Neural cell (in vitro differentiated cells): ENCODE data around the gene PKN1. TPM values are rescaled to one million over a fixed set of nuclear protein-coding genes. Genes with fewer than 3 reads are reported as not detected.

Source experiments
- H2AFZ ChIP-seq: fragments of 200-600, 300-800 bp; sonication (generic), shearing (Covaris generic); 2 replicates; pipeline ENCODE4 v1.6.0; 2014; ENCODE audit warnings: low read depth, mild to moderate bottlenecking, antibody characterized with exemption, low read length, moderate library complexity
- H3F3A ChIP-seq: fragments of 200-600 bp; shearing (Covaris generic); 2 replicates; pipeline ENCODE4 v1.6.1; 2016; ENCODE audit warnings: mild to moderate bottlenecking, moderate library complexity, mixed read lengths, antibody characterized with exemption, low read length; ENCODE audit not compliant: insufficient read depth, poor library complexity, severe bottlenecking
- H3K27ac ChIP-seq: fragments of 200-600, 300-800 bp; sonication (generic), shearing (Covaris generic); 2 replicates; pipeline ENCODE4 v1.5.1; 2014; ENCODE audit warnings: mild to moderate bottlenecking, low read length, moderate library complexity
- H3K27me3 ChIP-seq: fragments of 300-800, 200-600 bp; sonication (generic), shearing (Covaris generic); 2 replicates; pipeline ENCODE4 v1.6.0; 2014; ENCODE audit warnings: mild to moderate bottlenecking, low read depth, low read length, moderate library complexity; ENCODE audit not compliant: insufficient read depth
- H3K36me3 ChIP-seq: fragments of 300-800, 200-600 bp; sonication (generic), shearing (Covaris generic); 2 replicates; pipeline ENCODE4 v1.5.1; 2014; ENCODE audit warnings: mild to moderate bottlenecking, antibody characterized with exemption, low read length, moderate library complexity; ENCODE audit not compliant: insufficient read depth
- H3K4me2 ChIP-seq: fragments of 300-800, 200-600 bp; sonication (generic), shearing (Covaris generic); 2 replicates; pipeline ENCODE4 v1.6.0; 2014; ENCODE audit warnings: mild to moderate bottlenecking, low read length
- H3K4me3 ChIP-seq: fragments of 300-800, 200-600 bp; sonication (generic), shearing (Covaris generic); 2 replicates; pipeline ENCODE4 v1.5.1; 2014; ENCODE audit warnings: mild to moderate bottlenecking, low read length, moderate library complexity
- H3K79me2 ChIP-seq: fragments of 200-600 bp; shearing (Covaris generic); replicated peaks from 2 replicates; pipeline ENCODE4 v1.6.0; 2014; ENCODE audit warnings: mild to moderate bottlenecking, low read length, moderate library complexity; ENCODE audit not compliant: insufficient read depth
- H3K9ac ChIP-seq: fragments of 300-800, 200-600 bp; sonication (generic), shearing (Covaris generic); 2 replicates; pipeline ENCODE4 v1.6.1; 2016; ENCODE audit warnings: mild to moderate bottlenecking, low read length, mixed read lengths
- H3K9me2 ChIP-seq: fragments of 200-600 bp; shearing (Covaris generic); 2 replicates; pipeline ENCODE4 v1.6.1; 2016; ENCODE audit warnings: mild to moderate bottlenecking, low read length, mixed read lengths; ENCODE audit not compliant: insufficient read depth
- H3K9me3 ChIP-seq: fragments of 200-600, 300-800 bp; sonication (generic), shearing (Covaris generic); 2 replicates; pipeline ENCODE4 v1.6.1; 2016; ENCODE audit warnings: mild to moderate bottlenecking, mixed run types, low read length, moderate library complexity, mixed read lengths
- H4K20me1 ChIP-seq: fragments of 200-600 bp; shearing (Covaris generic); 2 replicates; pipeline ENCODE4 v1.6.1; 2016; ENCODE audit warnings: mild to moderate bottlenecking, mixed run types; ENCODE audit not compliant: insufficient read depth
- EP300 ChIP-seq: fragments of 450-650 bp; conservative IDR thresholded peaks from 2 replicates; pipeline ENCODE4 v1.6.1; 2014; ENCODE audit warnings: antibody characterized with exemption, mild to moderate bottlenecking, moderate library complexity; ENCODE audit not compliant: poor library complexity, severe bottlenecking
- EZH2 ChIP-seq: fragments of 200-600, 300-800 bp; shearing (Covaris generic), sonication (generic); IDR thresholded peaks from 2 replicates; pipeline ENCODE4 v1.6.1; 2014; ENCODE audit warnings: antibody characterized with exemption, low read length, borderline replicate concordance, mild to moderate bottlenecking; ENCODE audit not compliant: insufficient read depth, poor library complexity, severe bottlenecking
- MXI1 ChIP-seq: fragments of 450-650 bp; conservative IDR thresholded peaks from 2 replicates; pipeline ENCODE4 v1.6.1; 2014; ENCODE audit warnings: antibody characterized with exemption, mild to moderate bottlenecking; ENCODE audit not compliant: poor library complexity, severe bottlenecking
- POLR2AphosphoS5 ChIP-seq: IDR thresholded peaks from 2 replicates; pipeline ENCODE4 v1.6.1; 2012
- RAD21 ChIP-seq: fragments of 450-650 bp; conservative IDR thresholded peaks from 2 replicates; pipeline ENCODE4 v1.6.1; 2014; ENCODE audit warnings: antibody characterized with exemption, mild to moderate bottlenecking, moderate library complexity
- SMC3 ChIP-seq: fragments of 450-650 bp; conservative IDR thresholded peaks from 2 replicates; pipeline ENCODE4 v1.6.1; 2014; ENCODE audit warnings: antibody characterized with exemption, mild to moderate bottlenecking, moderate library complexity; ENCODE audit not compliant: poor library complexity
- TAF1 ChIP-seq: IDR thresholded peaks from 2 replicates; pipeline ENCODE4 v1.6.1; 2012; ENCODE audit warnings: low read depth
- polyA plus RNA-seq: library from polyadenylated mRNA; depleted of rRNA; stranded (reverse); fragments of >200 nt; gene quantifications from 2 replicates; pipeline ENCODE4 v1.2.3, GENCODE V29; 2014
- TF ChIP-seq, protein P1 (sequence below): IDR thresholded peaks from 2 replicates; pipeline ENCODE4 v1.6.1; 2012; ENCODE audit warnings: borderline replicate concordance
- TF ChIP-seq, protein P2 (sequence below): fragments of 450-650 bp; IDR thresholded peaks from 2 replicates; pipeline ENCODE4 v1.5.1; 2014; ENCODE audit warnings: antibody characterized with exemption, mild to moderate bottlenecking, moderate library complexity; ENCODE audit not compliant: poor library complexity, severe bottlenecking

The PKN1 gene
- polyA plus RNA-seq, 1 donor from 2014 or later = 64.4 TPM

DNA sequence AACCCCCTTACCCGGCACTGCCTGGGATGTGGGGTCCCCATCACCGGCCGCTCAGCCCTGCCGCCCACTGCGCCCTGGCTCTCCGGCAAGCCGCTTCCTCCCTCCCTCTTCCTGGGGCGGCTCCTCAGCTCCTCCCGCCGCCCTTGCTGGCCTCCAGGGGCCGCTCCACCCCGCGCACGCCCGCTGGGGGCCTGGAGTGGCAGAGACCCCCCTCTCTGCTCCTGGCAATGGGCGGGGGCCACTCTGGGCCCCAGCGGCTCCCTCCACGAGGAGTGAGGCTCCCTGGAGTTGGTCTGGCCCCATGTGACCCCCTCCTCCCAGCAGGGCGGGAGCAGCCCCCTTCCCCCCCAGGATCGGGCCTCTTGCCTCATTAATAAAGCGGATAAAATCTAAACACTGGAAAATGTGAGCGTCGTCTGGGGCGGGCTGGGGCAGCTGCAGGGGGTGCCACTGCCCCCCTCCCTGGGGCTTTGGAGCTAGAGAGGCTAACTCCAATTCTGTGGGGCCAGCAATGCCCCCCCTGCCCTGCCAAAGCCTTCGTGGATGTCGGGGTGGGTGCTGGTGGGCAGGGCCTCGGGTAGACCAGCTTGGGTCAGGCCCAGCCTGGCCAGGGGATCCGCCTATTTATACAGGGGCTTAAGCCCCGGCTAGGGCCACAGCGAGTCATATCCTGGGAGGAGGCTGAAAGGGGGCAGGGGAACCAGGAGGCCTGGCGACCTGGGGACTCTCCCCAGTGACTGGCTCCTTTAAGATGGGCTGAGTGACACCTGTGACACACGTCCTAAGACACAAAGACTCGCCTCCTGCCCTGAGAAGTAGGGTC is 42.4 kb downstream of the PKN1 start, which contains the start of gene PTGER1:
Gene PTGER1 (minus strand): TSS at position 104 of the 823 bp plus-strand sequence. CDS start 1,034 bp downstream, outside the sequence.
- Histone ChIP-seq H3K36me3 (no peaks in the 10 kb centered on the region), H3K79me2 (no peaks in the 10 kb centered on the region), H2AFZ (no peak within 1 kb of the TSS), H3K9ac (no peak within 1 kb of the TSS), H3K9me2 (no peaks in the 10 kb centered on the region), H3K27me3 (no peaks in the 10 kb centered on the region), H3K4me2 (no peak within 1 kb of the TSS), H3K27ac (no peak within 1 kb of the TSS), H3K9me3 (no peaks in the 10 kb centered on the region), H4K20me1 (no peaks in the 10 kb centered on the region), H3K4me3 (no peak within 1 kb of the TSS), H3F3A (no peaks in the 10 kb centered on the region)
- TF ChIP-seq TAF1 = no peak
- TF ChIP-seq MXI1 = no peak
- no peak for TF ChIP-seq EZH2
- no peak for TF ChIP-seq SMC3
- no peak for TF ChIP-seq RAD21
- TF ChIP-seq, protein P1, sequence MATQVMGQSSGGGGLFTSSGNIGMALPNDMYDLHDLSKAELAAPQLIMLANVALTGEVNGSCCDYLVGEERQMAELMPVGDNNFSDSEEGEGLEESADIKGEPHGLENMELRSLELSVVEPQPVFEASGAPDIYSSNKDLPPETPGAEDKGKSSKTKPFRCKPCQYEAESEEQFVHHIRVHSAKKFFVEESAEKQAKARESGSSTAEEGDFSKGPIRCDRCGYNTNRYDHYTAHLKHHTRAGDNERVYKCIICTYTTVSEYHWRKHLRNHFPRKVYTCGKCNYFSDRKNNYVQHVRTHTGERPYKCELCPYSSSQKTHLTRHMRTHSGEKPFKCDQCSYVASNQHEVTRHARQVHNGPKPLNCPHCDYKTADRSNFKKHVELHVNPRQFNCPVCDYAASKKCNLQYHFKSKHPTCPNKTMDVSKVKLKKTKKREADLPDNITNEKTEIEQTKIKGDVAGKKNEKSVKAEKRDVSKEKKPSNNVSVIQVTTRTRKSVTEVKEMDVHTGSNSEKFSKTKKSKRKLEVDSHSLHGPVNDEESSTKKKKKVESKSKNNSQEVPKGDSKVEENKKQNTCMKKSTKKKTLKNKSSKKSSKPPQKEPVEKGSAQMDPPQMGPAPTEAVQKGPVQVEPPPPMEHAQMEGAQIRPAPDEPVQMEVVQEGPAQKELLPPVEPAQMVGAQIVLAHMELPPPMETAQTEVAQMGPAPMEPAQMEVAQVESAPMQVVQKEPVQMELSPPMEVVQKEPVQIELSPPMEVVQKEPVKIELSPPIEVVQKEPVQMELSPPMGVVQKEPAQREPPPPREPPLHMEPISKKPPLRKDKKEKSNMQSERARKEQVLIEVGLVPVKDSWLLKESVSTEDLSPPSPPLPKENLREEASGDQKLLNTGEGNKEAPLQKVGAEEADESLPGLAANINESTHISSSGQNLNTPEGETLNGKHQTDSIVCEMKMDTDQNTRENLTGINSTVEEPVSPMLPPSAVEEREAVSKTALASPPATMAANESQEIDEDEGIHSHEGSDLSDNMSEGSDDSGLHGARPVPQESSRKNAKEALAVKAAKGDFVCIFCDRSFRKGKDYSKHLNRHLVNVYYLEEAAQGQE = no peak

DNA sequence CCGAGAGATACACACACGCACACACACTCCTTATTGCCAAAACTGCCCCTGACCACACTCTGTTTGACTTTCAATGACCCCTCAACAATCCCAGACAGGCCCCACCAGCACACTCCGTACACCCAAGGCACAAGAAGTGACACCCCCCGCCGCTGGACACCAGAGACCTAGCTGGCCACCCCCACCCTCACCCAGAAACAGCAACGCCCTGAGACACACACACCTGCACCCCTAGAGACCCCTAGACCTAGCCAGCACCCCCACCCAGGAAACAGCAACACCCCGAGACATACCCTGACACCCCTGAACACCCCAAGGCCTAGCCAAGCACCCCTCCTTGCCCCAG is 43.2 kb downstream of the PKN1 start:
- Histone ChIP-seq H3K4me3 (no peak overlapping the region), H3K4me2 (no peak overlapping the region), H3K27ac (no peak overlapping the region)

DNA sequence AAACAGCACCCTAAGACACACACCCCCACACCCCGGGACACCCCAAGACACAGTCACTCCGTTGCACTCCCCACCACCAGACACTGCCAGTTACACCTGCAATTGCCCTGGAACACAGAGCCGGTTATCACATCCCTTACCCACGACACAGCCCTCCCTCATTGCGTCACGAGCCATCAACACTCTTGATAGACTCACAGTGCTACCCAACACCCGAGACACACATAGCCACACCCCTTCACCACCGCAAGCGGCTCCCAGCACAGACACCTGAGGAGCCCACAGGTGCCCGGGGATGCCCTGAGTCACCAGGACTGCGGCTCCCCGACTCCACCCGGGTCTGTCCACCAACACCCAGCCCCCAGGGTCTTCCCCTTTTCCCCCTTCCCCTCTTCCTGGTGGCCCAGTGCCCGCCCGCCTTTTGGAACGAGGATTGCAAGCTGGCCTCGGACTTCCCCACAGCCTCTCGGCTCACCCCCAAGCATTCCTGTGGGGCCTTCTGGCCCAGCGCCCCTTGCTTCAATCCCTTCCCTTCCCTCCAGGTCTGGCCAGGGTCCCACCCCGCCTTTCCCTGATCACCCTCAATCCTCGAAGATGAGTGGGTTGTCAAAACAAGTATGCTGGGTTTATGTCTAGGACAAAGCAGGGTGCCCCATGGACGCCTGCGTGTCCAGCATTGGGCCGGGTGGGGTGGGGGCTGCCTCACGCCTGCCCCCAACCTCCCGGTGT is 43.7 kb downstream of the PKN1 start:
- H3K9me2 ChIP-seq = no peaks in the 10 kb centered on the region
- no peaks in the 10 kb centered on the region for H3K9me3 ChIP-seq
- no peaks in the 10 kb centered on the region for H3K27me3 ChIP-seq
- no peak for TF ChIP-seq MXI1
- no peak for TF ChIP-seq POLR2AphosphoS5
- TF ChIP-seq, protein P2, sequence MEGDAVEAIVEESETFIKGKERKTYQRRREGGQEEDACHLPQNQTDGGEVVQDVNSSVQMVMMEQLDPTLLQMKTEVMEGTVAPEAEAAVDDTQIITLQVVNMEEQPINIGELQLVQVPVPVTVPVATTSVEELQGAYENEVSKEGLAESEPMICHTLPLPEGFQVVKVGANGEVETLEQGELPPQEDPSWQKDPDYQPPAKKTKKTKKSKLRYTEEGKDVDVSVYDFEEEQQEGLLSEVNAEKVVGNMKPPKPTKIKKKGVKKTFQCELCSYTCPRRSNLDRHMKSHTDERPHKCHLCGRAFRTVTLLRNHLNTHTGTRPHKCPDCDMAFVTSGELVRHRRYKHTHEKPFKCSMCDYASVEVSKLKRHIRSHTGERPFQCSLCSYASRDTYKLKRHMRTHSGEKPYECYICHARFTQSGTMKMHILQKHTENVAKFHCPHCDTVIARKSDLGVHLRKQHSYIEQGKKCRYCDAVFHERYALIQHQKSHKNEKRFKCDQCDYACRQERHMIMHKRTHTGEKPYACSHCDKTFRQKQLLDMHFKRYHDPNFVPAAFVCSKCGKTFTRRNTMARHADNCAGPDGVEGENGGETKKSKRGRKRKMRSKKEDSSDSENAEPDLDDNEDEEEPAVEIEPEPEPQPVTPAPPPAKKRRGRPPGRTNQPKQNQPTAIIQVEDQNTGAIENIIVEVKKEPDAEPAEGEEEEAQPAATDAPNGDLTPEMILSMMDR = no peak
- TF ChIP-seq SMC3 = no peak
- TF ChIP-seq EZH2 = no peak
- TF ChIP-seq, protein P1 = no peak
- TF ChIP-seq TAF1 = no peak
- no peak for TF ChIP-seq EP300
- no peak for TF ChIP-seq RAD21
- H4K20me1 ChIP-seq = no peaks in the 10 kb centered on the region
- no peaks in the 10 kb centered on the region for H3K79me2 ChIP-seq
- H2AFZ ChIP-seq = no peak overlapping the region
- H3K36me3 ChIP-seq = no peaks in the 10 kb centered on the region
- no peak overlapping the region for H3K4me3 ChIP-seq
- H3K9ac ChIP-seq = no peak overlapping the region
- no peak overlapping the region for H3K4me2 ChIP-seq
- H3K27ac ChIP-seq = no peak overlapping the region
- no peaks in the 10 kb centered on the region for H3F3A ChIP-seq

More for the DNA sequence above, 43.2 kb downstream of the PKN1 start:
- Histone ChIP-seq H3K79me2 (no peaks in the 10 kb centered on the region), H3K27me3 (no peaks in the 10 kb centered on the region), H3K36me3 (no peaks in the 10 kb centered on the region), H3F3A (no peaks in the 10 kb centered on the region), H2AFZ (no peak overlapping the region), H4K20me1 (no peaks in the 10 kb centered on the region), H3K9me3 (no peaks in the 10 kb centered on the region), H3K9me2 (no peaks in the 10 kb centered on the region), H3K9ac (no peak overlapping the region)
- no peak for TF ChIP-seq EP300
